GM21381 (cell line): Measurements from ENCODE around the gene NIN.

Source experiments
- ATAC-seq: cut with Tn5 transposase; IDR thresholded peaks from one replicate; pipeline ENCODE4 v1.9.1; 2021; ENCODE audit warnings: mild to moderate bottlenecking, moderate library complexity; ENCODE audit not compliant: unreplicated experiment

Gene NIN

DNA sequence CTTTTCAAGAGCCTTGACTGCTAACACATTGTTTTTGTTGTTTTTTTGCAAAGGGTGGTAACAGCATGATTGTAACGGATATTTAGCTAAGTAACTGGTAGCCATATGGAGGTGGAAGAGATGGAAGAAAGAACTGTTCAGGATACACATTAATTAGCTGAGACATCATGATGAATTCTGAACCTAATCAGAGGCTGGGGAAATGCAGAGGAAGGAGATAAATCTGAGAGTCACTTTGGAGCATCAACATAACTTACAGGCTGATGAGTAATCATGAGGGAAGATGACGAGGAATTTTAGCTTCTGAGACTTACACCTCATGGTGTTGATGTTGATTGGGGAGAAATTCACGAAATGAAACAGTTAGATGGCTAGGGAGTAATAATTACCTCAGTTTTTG lies 62.3 kb downstream of the NIN start:
- no peak for ATAC-seq

DNA sequence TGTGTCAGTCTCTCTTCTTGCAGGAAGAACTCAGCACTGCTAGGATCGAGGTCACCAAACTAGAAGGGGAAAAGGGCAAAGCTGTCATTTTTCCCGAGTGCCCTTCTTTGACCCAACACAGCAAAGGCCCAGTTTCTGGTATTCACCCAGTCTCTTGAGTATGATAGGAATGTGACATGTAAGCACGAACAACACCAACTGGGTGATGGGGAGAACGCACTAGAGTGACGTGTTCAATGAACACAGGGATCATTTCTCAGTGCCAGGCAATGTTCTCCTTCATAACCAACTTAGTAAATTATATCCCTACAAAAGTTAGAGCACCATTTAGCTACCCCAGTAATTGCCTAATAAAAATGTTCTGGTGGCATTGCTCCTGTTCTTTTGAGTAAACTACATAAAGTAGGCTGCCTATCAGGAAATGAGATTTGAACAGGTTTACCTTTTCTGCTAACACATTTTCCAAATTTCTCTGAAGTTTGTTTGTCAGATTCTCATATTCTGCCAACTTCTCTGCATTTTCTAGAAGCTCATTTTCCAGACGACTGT lies 64.5 kb downstream of the NIN start:
- no peak for ATAC-seq

DNA sequence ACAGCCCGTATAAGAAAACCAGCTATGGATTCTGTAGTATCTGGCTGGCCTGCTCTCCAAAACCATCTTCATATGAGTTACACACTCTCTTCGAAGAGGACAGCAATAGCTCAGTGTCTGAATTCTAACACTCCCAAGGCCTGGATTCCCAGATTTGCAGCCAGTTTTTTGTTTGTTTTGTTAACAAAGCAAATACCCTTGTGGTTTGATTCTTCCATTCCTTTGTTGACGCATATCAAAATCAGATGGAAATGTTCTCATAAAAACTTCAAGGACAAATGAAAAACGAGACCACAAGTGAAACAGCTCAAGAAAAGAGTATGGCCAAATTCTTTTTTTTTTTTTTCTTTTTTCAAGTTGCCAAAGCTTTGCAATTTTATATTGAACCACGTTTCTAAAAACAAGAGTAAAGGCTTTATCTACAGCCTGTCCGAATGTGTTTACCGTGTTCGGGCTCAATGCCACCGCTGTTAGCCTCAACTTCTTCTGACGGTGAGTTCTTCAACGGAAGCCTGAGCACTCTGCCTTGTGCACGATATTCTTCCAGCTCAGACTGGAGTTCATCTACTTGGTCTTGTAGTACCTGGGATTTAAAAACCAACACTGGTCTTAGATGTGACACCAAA lies 67.5 kb downstream of the NIN start:
- no peak for ATAC-seq

DNA sequence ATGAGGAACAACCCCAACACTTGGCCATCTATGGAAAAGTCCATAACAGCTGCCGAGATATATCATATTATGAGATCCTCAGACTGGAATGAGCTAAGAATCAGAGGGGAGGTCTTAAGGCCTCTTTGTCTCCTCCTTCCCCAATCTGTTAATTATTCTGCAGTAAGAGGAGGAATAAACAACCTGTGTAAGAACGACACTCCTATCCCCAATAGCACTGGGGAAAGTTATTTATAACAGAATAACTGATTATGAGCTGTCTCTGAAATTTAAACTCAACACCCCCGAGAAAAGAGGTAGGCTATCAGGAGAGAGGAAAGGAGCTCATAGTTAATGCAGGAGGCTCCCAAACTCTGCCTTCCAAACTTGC lies 68.0 kb downstream of the NIN start:
- ATAC-seq: no peak

DNA sequence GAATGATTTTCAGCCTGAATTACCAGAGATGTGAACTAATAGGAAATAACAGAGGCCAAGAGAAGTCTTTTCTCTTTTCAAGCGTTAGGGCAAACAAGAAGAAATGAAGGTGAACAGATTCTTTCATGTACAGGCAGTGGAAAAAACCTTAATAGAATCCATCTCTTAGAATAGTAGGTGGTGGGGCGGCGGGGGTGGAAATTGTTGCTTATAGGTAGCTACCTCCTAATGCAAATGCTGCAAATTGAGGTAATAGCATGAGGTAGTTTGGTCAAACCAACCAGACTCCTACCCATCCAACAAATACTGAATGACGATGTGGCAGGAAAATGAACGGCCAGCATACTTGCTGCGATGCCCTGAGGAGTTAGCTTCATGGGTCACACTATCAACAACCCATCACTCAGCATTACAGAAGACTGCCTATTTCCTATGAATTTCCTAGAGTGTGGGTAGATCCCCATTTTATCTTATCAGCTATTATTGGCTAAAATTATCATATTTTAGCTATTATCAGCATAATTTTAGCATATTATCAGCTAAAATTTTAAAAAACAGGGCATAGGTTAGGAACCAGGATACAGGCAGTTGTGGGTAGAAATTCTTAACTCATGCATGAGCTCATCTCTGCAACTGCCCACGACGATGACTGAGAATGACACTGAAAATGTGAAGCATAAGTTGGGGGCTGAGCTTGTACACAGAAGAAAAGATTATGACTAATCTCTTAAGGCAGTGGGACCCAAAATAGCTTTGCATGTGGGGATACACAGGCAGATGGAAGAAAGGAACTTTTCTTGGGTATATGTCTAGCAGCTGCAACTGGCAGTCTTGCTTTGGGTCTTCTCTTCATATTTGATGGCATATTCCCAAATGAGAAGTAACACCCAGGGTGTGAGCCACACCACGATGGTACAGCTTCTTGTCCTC lies 68.7 kb downstream of the NIN start:
- ATAC-seq: peak; percentile 73

DNA sequence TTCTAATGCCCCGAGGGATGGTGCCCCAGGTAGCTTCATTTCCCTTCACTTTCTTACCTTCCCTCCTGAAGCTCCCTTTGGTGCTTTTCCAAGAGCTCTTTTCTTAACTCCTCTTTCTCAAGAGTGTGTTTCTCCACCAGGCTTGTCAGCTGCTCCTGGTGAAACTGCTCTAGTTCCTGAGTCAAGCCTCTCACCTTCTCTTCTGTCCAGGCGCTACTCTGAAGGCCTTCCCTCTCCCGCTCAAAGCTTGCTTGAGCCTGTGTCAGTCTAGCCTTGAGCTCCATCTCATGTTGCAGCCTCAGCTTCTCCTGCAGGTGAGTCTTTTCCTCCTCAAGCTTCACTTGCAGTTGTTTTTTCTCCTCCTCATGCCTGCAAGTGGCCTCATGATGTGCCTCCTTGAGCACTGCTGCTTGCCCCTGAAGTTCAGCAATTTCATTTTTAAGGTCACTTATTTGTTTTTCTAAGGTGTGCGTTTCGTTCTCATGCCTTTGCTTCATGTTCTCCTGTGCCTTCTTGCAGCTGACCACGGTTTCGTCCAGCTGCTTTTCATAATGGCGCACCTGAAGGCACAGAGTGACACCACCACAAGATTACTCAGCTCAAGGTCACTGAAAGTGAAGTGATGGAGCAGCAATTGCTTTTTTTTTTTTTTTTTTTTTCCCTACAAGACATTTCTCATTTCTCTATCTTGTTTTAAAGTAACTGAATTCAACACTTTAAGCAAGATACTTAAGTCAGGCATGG lies 71.0 kb downstream of the NIN start:
- ATAC-seq: no peak

DNA sequence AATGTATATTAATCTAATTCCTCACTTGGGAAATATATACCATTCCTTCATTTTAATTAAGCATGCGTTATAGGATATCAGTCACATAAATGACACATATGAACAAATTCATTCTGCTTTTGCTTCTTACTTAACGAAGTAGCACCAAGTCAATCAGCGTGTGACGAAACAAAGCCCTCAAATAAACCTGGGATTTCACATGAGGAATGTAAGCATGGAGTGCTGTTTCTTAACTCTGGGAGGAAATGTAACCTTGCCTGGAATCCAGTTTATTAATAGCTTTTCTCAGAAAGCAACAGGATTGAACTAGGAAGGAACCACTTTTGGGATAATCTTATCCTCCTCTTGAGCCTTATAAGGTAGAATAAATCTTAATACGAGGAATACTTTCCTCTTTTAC lies 72.0 kb downstream of the NIN start:
- no peak for ATAC-seq

DNA sequence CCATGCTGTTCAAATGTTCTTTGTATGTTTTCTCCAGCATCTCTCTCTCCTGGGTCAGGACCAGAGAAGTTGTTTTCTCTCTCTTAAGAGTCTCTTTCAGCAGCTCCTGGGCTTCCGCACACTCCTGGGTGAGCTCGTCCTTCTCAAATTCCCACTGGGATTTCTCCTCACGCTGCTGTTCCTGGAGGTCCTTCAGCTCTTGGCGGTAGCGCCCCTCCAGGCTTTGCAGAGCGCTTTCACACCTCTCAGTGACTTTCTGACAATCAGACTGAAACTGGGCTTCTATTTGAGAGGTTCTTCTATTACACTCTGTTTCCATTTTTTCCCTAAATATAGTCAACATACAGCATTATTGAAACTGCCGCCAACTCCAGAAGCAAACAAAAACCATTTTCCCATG lies 72.7 kb downstream of the NIN start:
- no peak for ATAC-seq

DNA sequence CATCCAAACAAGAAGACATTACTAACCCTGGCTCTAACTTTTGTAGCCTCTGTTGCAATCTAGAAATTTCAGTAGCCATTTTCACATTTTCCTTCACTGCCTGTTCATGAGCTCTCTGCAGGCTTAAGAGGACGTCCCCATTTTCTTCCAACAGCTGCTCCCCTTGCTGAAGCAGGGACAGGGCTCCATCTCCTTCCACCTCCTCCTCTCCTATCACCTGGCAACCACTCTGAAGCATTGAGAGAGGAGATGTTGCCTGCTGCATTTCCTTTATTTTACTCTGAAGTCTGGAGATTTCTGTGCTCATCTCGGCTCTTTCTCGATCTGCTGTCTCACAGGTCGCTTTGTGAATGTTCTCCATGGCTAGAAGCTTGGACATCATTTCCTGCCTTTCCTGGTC lies 73.3 kb downstream of the NIN start:
- no peak for ATAC-seq

DNA sequence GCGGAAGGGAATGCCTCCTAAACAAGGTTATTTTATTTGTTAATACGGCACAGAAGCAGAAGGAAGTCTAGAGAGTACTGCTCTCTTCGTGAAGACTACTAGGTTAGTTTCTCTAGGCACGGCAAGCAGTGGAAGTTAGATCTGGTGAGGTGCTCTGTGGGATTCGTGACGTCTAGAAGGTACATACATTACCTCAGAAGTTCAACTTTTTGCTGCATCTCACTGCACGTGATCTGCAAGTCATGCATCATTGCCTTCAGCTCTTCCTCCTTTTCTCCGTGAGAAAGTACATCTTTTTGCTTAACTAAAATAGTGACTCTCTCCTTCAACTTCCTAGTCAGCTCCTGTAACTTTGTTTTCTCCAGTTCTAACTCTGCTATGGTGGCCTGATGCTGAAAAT lies 74.7 kb downstream of the NIN start:
- ATAC-seq: no peak

DNA sequence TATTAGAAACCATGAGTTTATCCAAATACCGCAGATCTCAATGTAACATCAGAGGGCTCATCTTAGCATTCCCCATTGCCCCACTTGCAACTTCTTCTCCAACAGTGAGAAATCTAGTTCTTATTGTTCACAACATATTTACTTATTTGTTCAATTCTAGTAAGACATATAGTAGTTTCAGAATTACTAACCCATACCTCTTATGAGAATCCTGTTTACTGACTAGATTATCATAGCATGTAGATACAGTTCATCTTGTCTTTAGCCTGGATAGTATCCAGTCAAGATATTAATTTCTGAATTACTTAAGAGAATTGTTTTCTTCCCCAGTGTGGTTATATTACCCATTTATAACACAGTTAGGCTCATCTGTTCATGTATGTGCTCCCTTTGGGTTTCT lies 80.6 kb downstream of the NIN start:
- no peak for ATAC-seq

DNA sequence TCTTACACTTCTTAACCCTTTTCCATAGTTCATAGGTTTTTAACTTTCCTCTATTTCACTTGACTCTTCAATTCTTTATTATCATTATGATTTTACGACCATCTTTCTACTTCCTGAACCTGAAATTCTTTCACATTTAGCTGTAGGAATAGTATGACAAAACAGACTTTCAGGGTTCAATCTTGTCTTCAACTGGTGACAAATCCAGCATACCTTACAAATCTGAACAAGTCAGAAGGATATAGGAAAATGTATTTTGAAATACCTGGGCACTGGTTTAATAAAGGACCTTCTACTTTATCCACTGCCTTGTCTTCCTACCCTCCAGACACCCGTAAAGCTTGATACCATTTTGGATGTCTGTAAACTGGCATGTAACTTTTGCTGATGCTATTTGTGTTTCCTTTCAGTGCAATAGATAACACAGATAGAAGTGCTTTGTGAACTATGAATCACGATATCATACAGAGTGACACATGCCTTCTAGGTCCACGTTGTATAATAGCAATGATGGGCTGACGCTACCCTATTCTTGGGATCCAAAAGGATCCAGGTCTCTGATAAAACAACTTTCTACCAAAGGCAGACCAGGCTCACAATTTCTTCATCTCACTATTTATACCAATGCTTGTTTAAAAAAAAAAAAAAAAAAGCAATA lies 85.4 kb downstream of the NIN start:
- ATAC-seq: no peak

DNA sequence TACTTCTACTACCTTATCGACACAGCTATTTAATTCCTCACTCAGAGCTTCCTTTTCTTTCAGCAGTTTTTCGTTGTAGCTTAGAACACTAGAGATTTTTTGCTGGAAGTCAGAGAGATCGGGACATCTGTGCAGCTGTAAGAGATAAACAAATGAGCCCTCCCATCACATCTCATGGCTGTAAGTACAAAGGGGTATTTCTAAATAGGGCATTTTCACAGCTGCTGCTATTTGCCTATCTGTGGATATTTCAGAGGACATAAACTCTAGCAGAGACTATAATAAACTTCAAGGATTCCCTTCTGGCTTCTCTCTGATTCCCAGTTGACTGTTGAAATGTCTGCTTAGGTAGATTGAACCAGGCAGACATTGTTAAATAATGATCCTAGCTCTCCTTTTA lies 86.7 kb downstream of the NIN start:
- ATAC-seq: no peak

DNA sequence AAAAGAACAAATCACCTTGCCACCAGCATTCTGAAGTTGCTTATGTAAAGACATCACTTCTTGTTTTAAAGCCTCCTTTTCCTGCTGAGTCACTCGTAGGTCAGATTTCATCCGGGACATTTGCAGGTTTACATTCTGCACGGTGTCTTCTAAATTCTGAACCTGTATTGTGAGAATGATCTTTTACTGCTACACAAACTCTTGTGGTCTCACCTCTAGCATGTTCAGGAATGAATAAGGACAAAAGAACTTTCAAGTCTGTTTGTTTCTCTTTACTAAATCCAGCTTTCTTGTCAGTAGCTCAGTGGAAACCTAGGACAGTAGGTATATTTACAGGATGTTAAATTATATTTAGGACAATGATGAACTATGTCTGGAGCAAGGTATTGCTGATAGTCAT lies 89.4 kb downstream of the NIN start:
- ATAC-seq: no peak

DNA sequence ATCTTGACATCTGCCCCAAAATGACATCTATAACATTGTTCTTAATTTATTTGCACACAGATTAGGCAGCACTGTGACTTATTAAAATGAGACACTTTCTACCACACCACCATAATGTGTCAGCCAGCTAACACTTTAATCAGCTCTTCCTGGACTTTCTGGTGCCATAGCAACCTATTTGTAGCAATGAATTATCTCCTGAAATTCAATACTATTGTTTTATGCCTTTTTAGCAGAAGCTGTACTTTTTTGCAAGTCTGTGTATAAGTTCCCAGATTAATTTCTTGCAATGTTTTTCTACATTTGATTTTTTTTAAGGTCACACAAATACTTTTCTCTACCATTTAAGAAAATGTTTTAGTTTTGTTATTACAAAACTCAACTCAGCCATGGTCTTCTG lies 90.1 kb downstream of the NIN start:
- ATAC-seq: no peak

DNA sequence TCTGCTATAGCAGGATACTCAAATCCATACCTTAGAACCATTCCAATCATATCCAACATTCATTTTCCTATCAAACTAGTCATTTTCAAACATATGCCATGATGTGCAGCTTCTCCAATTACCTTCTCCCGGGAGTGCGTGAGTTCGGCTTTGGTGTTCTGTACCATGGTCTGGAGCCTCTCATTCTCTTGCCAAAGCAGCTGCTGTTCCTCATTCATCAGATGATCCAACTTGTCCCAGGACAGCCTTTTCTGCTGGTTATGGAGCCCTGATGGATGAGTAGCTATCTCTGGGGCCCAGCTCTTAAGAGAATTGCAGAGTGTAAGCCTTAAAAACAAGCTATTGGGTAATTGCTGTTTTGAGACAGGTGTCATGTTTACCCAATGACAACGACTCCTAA lies 91.8 kb downstream of the NIN start:
- no peak for ATAC-seq

DNA sequence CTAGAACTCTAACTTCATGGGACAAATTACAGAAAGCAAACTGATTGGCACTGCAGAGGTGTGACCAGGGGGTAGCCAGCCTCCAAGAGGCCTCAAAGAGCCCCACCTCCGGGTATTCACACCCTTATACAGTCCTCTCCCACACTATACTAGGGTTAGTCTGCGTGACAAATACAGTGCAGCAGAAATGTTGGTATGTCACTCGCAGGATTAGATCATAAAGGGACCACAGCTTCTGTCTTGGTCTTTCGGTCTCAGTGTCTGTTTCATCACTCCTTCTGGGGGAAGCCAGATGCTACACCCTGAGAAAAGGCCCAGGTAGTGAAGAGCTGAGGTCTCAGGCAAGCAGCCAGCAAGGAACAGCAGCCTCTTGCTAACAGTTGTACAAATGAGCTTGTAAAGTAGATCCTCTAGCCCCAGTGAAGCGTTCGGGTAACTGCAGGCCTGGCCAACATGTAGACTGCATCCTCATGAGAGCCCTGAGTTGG lies 94.0 kb downstream of the NIN start:
- ATAC-seq: peak; percentile 82

DNA sequence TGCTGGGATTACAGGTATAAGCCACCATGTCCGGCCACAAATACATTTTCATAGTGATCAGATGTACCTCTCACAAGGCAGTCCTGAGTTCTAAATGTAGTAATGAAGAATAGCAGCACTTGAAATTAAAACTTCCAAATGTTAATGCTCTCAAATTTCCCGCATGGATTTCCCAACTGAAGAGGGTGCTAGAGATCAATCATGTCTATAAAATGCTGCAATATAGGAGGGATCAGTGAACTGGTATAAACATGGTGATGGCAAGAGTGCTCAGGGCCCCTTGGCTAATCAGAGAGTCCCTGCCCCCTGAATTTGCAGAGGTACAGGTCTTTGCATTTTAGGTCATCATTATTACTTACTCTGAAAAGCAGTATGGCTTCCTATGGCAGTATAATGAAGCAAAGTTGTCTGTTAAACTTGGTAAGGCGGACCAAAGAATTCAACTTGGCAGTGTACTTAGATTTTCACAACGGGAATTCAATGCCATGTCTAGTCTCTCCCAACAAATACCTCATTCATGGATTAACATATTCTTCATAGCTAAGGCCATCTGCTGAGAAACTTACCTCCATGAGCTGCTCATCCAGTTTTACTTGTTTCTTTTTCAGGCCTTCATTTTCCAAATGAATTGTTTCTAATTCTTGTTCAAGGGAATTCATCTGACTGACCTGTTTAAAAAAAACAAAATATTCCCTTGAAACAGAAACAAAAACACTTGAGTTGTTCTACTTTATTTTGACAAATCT lies 95.8 kb downstream of the NIN start:
- no peak for ATAC-seq

DNA sequence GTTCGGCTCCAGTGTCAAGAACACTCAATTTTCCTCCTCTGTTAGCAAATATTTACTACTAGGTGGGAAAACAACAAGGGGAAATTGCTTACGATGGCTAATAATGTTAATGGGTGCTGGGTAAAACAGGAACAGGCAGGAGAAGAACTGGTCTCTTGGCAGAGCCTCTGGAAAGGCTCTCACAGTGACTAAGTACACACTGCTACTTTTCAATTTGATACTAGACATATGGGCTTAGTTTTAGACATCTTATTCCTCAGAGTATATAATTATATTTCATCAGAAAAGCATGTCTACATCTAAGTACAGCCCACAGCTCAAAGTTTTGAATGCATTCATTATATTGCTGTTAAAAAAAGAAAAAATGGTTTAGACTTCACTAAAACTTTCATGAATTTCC lies 97.5 kb downstream of the NIN start:
- ATAC-seq: no peak

DNA sequence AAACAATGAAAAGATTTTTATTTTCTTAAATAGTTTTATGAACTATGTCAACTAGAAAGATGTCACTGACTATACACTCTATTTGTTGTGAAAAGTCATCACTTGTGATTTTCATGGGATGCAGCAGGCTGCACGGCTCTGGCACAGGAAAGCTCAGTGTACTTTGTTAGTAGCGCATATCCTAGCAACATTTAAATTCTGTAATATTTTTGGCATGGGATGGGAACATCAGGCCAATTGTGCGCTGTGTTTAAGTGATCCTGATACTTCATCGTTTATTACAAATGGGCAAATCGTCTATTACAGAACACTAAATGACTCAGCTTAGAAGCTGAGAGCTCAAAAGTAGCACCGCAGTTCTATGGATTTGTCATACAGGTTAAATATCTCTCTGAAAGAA lies 102.1 kb downstream of the NIN start:
- ATAC-seq: no peak
